Colonic mucosa (tissue), 4 donors: ENCODE measurements around the gene RAD9A. TPM values are rescaled to one million over a fixed set of nuclear protein-coding genes. Genes with fewer than 3 reads are reported as not detected.

ENCODE experiments used
- DNase-seq: peaks from one replicate; pipeline ENCODE4 v3.0.0-alpha.2; 2020
- H3K27ac ChIP-seq: fragments of 200-600 bp; one replicate; pipeline ENCODE4 v1.8.0; 2021
- H3K27me3 ChIP-seq: fragments of 200-600 bp; one replicate; pipeline ENCODE4 v1.8.0; 2021
- H3K36me3 ChIP-seq: fragments of 200-600 bp; one replicate; pipeline ENCODE4 v1.8.0; 2021
- H3K4me1 ChIP-seq: fragments of 200-600 bp; one replicate; pipeline ENCODE4 v1.8.0; 2021; ENCODE audit warnings: mild to moderate bottlenecking
- H3K4me3 ChIP-seq: fragments of 200-600 bp; one replicate; pipeline ENCODE4 v1.8.0; 2021
- H3K9ac ChIP-seq, 2 donors: one replicate each; pipeline ENCODE4 v1.7.0; 2013; ENCODE audit warnings: control low read depth in 2 of 2, low read depth in 2 of 2, low read length in 2 of 2
- H3K9me3 ChIP-seq: fragments of 200-600 bp; one replicate; pipeline ENCODE4 v1.8.0; 2021
- intact Hi-C: fragments of 100-400 bp; cut with DNase I; formaldehyde crosslinking; loops from one replicate; pipeline ENCODE4 v1.14.1; 2022
- total RNA-seq, 2 donors: library from RNA; stranded (reverse); fragmentation: NEBNext Ultra II Directional in 1 of 2; extraction: Animal tissue kit (Norgen Biotek cat#: 25700) in 1 of 2; gene quantifications; one replicate each; pipeline ENCODE4 v1.2.1, GENCODE V29; 2021
- TF ChIP-seq, protein P1 (sequence below): fragments of 200-600 bp; IDR thresholded peaks from one replicate; pipeline ENCODE4 v1.8.0; 2022; ENCODE audit warnings: antibody characterized with exemption, mild to moderate bottlenecking
- donor health status: healthy.
- donor health status: DM: no; HTN: no; CAD: no.
- donor health status: DM: no; HTN: no; CAD: no.

The RAD9A gene
- total RNA-seq, 2 donors from 2014 or later, result 21.8 to 35.1 TPM

DNA sequence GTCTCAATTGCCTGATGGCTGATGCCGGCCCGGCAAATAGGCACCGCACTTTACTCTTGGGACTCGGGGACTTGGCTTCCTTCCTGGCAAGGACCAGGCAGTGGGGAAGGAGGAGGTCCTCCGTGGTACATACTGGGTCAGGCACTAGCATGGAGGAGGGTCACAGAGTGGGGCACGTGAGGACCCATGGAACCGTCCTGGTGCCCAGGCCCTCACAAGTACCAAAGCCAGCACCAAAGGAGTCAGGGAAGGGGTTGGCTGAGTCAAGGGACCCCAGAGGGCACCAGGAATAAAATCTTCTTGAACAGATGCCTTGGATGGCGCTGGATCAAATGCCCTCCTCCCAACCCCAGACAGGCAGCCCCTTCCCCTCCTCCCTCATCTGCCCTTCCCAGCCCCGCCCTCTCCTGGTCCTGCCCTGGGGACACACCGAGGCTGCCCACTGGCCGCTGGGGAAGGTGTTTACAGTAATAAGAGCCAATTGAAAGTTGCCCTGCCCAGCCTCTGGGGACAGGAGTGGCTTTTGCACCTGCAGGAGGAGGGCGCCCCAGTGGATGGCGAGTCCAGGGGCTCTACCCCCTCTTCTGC lies 18.1 kb downstream of the RAD9A start:
- Histone ChIP-seq H3K4me1 (no peaks in the 10 kb centered on the region), H3K27me3 (no peaks in the 10 kb centered on the region), H3K27ac (peak overlapping the region; percentile 20), H3K4me3 (no peak overlapping the region), H3K9me3 (no peaks in the 10 kb centered on the region), H3K9ac (peak overlapping the region; percentile 26 to 63), H3K36me3 (no peaks in the 10 kb centered on the region)
- TF ChIP-seq, protein P1, sequence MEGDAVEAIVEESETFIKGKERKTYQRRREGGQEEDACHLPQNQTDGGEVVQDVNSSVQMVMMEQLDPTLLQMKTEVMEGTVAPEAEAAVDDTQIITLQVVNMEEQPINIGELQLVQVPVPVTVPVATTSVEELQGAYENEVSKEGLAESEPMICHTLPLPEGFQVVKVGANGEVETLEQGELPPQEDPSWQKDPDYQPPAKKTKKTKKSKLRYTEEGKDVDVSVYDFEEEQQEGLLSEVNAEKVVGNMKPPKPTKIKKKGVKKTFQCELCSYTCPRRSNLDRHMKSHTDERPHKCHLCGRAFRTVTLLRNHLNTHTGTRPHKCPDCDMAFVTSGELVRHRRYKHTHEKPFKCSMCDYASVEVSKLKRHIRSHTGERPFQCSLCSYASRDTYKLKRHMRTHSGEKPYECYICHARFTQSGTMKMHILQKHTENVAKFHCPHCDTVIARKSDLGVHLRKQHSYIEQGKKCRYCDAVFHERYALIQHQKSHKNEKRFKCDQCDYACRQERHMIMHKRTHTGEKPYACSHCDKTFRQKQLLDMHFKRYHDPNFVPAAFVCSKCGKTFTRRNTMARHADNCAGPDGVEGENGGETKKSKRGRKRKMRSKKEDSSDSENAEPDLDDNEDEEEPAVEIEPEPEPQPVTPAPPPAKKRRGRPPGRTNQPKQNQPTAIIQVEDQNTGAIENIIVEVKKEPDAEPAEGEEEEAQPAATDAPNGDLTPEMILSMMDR, result no peak
- intact Hi-C loops, result no loop called here
- peak; percentile 59 for DNase-seq

- Histone ChIP-seq H3K9me3 (no peaks in the 10 kb centered on the region), H3K4me1 (no peaks in the 10 kb centered on the region), H3K4me3 (no peak overlapping the region), H3K27ac (no peak overlapping the region), H3K9ac (peak overlapping the region in 1 of 2 donors; percentile 63), H3K36me3 (no peaks in the 10 kb centered on the region), H3K27me3 (no peaks in the 10 kb centered on the region)
- no peak for DNase-seq
- intact Hi-C loops, result no loop called here
- TF ChIP-seq, protein P1, result no peak
Measured at GRCh38 chr11:67410369-67410831, 18.6 kb downstream of the RAD9A start.

GRCh38 chr11:67410984-67411784 lies 19.4 kb downstream of the RAD9A start:
- Histone ChIP-seq H3K4me3 (no peak overlapping the region), H3K9me3 (no peaks in the 10 kb centered on the region), H3K9ac (no peak overlapping the region), H3K27ac (no peak overlapping the region), H3K36me3 (no peaks in the 10 kb centered on the region), H3K27me3 (no peaks in the 10 kb centered on the region), H3K4me1 (no peaks in the 10 kb centered on the region)
- TF ChIP-seq, protein P1, result no peak
- intact Hi-C loops, result no loop called here
- no peak for DNase-seq

DNA sequence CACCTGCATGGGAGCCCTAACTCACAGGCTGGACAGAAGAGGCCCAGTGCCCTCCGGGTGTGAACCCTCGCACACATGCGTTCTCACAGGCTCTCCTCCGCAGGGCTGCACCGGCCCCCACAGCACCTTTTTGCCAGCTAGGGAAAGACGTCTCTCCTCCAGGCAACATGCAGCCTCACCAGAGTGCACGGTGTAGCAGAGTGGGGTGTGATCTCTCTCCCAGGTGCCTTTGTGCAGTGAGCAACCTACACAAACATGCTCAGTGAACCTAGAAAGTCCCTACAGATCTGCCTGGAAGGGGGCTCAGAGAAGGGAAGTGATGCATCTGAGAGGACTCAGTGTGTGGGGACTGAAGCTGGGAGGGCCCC lies 20.0 kb downstream of the RAD9A start:
- Histone ChIP-seq H3K9ac (no peak overlapping the region), H3K27ac (no peak overlapping the region), H3K9me3 (no peaks in the 10 kb centered on the region), H3K4me1 (no peaks in the 10 kb centered on the region), H3K4me3 (no peak overlapping the region), H3K27me3 (no peaks in the 10 kb centered on the region), H3K36me3 (no peaks in the 10 kb centered on the region)
- intact Hi-C loops, result no loop called here
- DNase-seq, result no peak
- TF ChIP-seq, protein P1, result no peak

DNA sequence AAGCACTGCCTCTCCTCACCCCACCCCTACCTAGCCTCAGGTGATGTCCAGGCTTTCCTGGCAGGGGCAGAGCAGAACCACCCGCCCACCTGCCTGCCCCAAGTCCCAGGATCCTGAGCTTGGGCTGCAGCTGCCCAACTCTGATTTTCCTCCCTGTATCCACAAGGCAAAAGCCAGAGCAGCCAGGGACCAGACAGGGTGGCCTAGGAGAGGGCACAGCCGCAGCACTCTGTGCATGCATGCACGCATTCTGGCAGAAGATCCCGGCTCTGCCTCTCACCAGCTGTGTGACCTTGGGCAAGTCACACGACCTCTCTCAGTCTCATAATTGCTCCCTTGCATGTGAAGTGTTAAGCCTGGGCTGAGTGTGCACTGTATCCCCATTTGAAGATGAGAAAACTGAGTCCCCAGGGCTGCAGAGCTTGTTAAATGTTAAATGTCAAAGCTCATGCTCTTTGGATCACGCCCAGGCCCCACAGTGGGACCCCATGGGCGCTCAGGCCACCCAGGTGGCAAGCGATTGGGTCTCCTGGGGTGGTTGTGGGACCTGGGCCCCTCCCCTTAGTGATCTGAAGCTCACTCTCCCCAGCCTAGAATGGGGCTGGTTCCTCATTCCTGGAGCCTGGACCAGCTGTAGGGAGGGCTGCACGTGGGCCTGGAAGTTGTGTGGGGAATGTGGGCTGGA lies 20.9 kb downstream of the RAD9A start:
- Histone ChIP-seq H3K36me3 (no peaks in the 10 kb centered on the region), H3K4me1 (no peaks in the 10 kb centered on the region), H3K27me3 (no peaks in the 10 kb centered on the region), H3K4me3 (no peak overlapping the region), H3K27ac (no peak overlapping the region), H3K9me3 (no peaks in the 10 kb centered on the region), H3K9ac (no peak overlapping the region)
- TF ChIP-seq, protein P1, result no peak
- no peak for DNase-seq
- intact Hi-C loops, result no loop called here
